Type B pancreatic cell (in vitro differentiated cells): ENCODE data around the gene MAPK4. TPM values are rescaled to one million over a fixed set of nuclear protein-coding genes. Genes with fewer than 3 reads are reported as not detected.
"Not testable (repeated sequence)": the region's sequence is repeated elsewhere in the genome, so short reads cannot be mapped to it uniquely, and the experiment has no call there.

Source experiments
- DNase-seq: peaks from one replicate; pipeline ENCODE4 v3.0.0; 2021; ENCODE audit warnings: mixed read lengths; ENCODE audit not compliant: unreplicated experiment; ENCODE audit errors: extremely low spot score
- H3K27ac Mint-ChIP-seq: 2 replicates; pipeline ENCODE4 v1.8.0; 2021; ENCODE audit warnings: mild to moderate bottlenecking, mixed read lengths
- H3K27me3 Mint-ChIP-seq: 2 replicates; pipeline ENCODE4 v1.8.0; 2021; ENCODE audit warnings: mixed read lengths
- H3K36me3 Mint-ChIP-seq: 2 replicates; pipeline ENCODE4 v1.8.0; 2021; ENCODE audit warnings: mixed read lengths
- H3K4me1 Mint-ChIP-seq: one replicate; pipeline ENCODE4 v1.8.0; 2021; ENCODE audit warnings: mixed read lengths; ENCODE audit not compliant: unreplicated experiment
- H3K4me3 Mint-ChIP-seq: 2 replicates; pipeline ENCODE4 v1.8.0; 2021; ENCODE audit warnings: mild to moderate bottlenecking, mixed read lengths
- H3K9me3 Mint-ChIP-seq: 2 replicates; pipeline ENCODE4 v1.8.0; 2021; ENCODE audit warnings: mixed read lengths
- CTCF ChIP-seq: fragments of 200-600 bp; sonication (generic); conservative IDR thresholded peaks from 2 replicates; pipeline ENCODE4 v1.5.0; 2021; ENCODE audit warnings: antibody characterized with exemption, mild to moderate bottlenecking
- total RNA-seq: library from RNA; stranded (reverse); gene quantifications from 2 replicates; pipeline ENCODE4 v1.2.1, GENCODE V29; 2021; ENCODE audit warnings: low replicate concordance

Gene MAPK4
- total RNA-seq, 1 donor from 2014 or later: 7.5 TPM

DNA sequence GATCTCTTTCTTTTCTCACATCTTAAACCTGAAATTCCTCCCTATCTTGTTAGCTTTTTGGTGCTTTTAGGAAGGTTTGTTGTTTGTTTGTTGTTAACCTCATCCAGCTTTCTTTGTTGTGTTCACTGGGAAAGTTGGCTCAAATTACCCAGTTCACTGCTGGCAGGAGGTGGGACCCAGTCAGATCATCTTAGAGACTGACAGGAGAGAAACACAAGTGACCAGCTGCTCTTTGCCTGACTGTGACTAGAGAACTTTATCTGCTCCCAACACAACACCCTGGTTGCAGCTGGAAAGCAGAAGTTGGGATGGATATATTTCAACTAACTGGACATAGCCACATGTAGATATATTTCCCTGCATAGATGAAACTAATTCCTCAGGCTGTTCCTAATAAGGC, 10.0 kb downstream of the MAPK4 start:
- Mint-ChIP-seq H3K4me3 (no peak overlapping the region), H3K36me3 (peaks cover 4% of the 10 kb centered on the region), H3K27ac (no peak overlapping the region), H3K4me1 (no peaks in the 10 kb centered on the region), H3K27me3 (no peaks in the 10 kb centered on the region), H3K9me3 (peaks cover 8% of the 10 kb centered on the region)
- DNase-seq: no peak
- TF ChIP-seq CTCF: no peak

DNA sequence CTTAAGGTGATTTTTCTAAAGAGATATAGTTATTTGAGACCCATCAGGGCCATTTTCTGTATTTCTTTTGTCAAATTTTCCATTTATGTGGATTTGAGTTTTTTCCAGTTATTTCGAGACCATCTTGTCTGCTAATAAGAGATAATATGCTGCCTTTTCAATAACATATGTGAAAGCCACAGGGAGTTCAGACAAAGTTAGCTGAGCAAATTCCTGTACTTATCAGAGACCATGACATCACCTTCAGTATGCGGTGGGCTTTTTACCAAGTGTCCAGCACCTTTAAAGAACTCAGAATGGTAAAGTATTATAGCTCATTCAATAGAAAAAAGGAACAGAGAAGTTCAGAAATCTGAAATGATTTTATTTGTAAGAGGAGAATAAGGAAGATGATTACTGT, 11.7 kb downstream of the MAPK4 start:
- Mint-ChIP-seq H3K36me3 (peaks cover 4% of the 10 kb centered on the region), H3K27ac (no peak overlapping the region), H3K4me3 (no peak overlapping the region), H3K27me3 (no peaks in the 10 kb centered on the region), H3K9me3 (peaks cover 8% of the 10 kb centered on the region), H3K4me1 (no peaks in the 10 kb centered on the region)
- no peak for DNase-seq
- TF ChIP-seq CTCF: no peak

- not testable (repeated sequence) for H3K4me1 Mint-ChIP-seq, H3K4me3 Mint-ChIP-seq, H3K36me3 Mint-ChIP-seq, H3K27ac Mint-ChIP-seq, H3K9me3 Mint-ChIP-seq, H3K27me3 Mint-ChIP-seq, DNase-seq
Measured at GRCh38 chr18:50573196-50573595, 13.3 kb downstream of the MAPK4 start.

- peak; percentile 60 for TF ChIP-seq CTCF
- H3K4me3 Mint-ChIP-seq: no peak overlapping the region
- DNase-seq: no peak
- no peaks in the 10 kb centered on the region for H3K27me3 Mint-ChIP-seq
- H3K27ac Mint-ChIP-seq: no peak overlapping the region
- no peaks in the 10 kb centered on the region for H3K4me1 Mint-ChIP-seq
- peaks cover under 1% of the 10 kb centered on the region for H3K36me3 Mint-ChIP-seq
- H3K9me3 Mint-ChIP-seq: peaks cover 4% of the 10 kb centered on the region
Measured at GRCh38 chr18:50573679-50574078, 13.8 kb downstream of the MAPK4 start.

- Mint-ChIP-seq H3K36me3 (no peaks in the 10 kb centered on the region), H3K27ac (no peak overlapping the region), H3K4me3 (no peak overlapping the region), H3K4me1 (no peaks in the 10 kb centered on the region), H3K9me3 (no peaks in the 10 kb centered on the region), H3K27me3 (no peaks in the 10 kb centered on the region)
- TF ChIP-seq CTCF: no peak
- DNase-seq: no peak
Measured at GRCh38 chr18:50578030-50578429, 18.1 kb downstream of the MAPK4 start.

- H3K4me1 Mint-ChIP-seq: no peaks in the 10 kb centered on the region
- H3K36me3 Mint-ChIP-seq: no peaks in the 10 kb centered on the region
- no peaks in the 10 kb centered on the region for H3K27me3 Mint-ChIP-seq
- no peak overlapping the region for H3K27ac Mint-ChIP-seq
- DNase-seq: no peak
- TF ChIP-seq CTCF: no peak
- H3K9me3 Mint-ChIP-seq: no peaks in the 10 kb centered on the region
- no peak overlapping the region for H3K4me3 Mint-ChIP-seq
Measured at GRCh38 chr18:50578651-50579050, 18.8 kb downstream of the MAPK4 start.
